ENCODE data around the gene TOB2. TPM values are rescaled to one million over a fixed set of nuclear protein-coding genes. Genes with fewer than 3 reads are reported as not detected.

The TOB2 gene
- total and polyA plus RNA-seq, 4 donors = 9.8 to 17.1 (median 12.3) TPM

GRCh38 chr22:41447435-41448188, 1.0 kb upstream of the TOB2 start:
- H3K27ac ChIP-seq (ENCODE audit: low read depth in 1 of 2, low read length in 2 of 2) = peak overlapping the region; percentile 90 to 100
- TF ChIP-seq CTCF (IDR thresholded peaks at IDR 0.05; ENCODE audit: low read depth, low read length, missing input control) (no peak), REST (IDR thresholded peaks at IDR 0.05) (no peak), ZBTB33 (IDR thresholded peaks at IDR 0.05) (no peak), ATF3 (IDR thresholded peaks at IDR 0.05) (no peak), FOXA1 (IDR thresholded peaks at IDR 0.05) (no peak), TAF1 (conservative IDR thresholded peaks at IDR 0.05) (no peak), RAD21 (IDR thresholded peaks at IDR 0.05) (no peak), HNF4A (conservative IDR thresholded peaks at IDR 0.05) (no peak), GABPA (IDR thresholded peaks at IDR 0.05 in 1 of 2, conservative IDR thresholded peaks at IDR 0.05 in 1 of 2) (no peak), RXRA (IDR thresholded peaks at IDR 0.05) (no peak), JUND (IDR thresholded peaks at IDR 0.05) (no peak), YY1 (IDR thresholded peaks at IDR 0.05) (no peak), SP1 (IDR thresholded peaks at IDR 0.05) (no peak), FOXA2 (IDR thresholded peaks at IDR 0.05) (no peak)
- TF ChIP-seq, protein P1, sequence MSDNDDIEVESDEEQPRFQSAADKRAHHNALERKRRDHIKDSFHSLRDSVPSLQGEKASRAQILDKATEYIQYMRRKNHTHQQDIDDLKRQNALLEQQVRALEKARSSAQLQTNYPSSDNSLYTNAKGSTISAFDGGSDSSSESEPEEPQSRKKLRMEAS (IDR thresholded peaks at IDR 0.05) = no peak
- peak overlapping the region; percentile 55 to 69 (median 60) for H3K4me3 ChIP-seq (ENCODE audit: low read depth in 1 of 3, low read length in 3 of 3)
- no peaks in the 10 kb centered on the region for H3K36me3 ChIP-seq (ENCODE audit: control insufficient read depth in 4 of 4, insufficient read depth in 3 of 4, low read depth in 1 of 4, low read length in 3 of 4)
- DNase-seq (ENCODE audit: low spot score) = peak; percentile 77
- peaks cover 6 to 25% (median 19%) of the 10 kb centered on the region in 4 donors for H3K4me1 ChIP-seq (ENCODE audit: control insufficient read depth in 4 of 4, insufficient read depth in 4 of 4, low read length in 3 of 4)
- under 1% methylated on average over 63 of the region's 63 CpGs for WGBS
- no peaks in the 10 kb centered on the region for H3K27me3 ChIP-seq (ENCODE audit: control insufficient read depth in 4 of 4, insufficient read depth in 4 of 4, low read length in 3 of 4)
- no peaks in the 10 kb centered on the region for H3K9me3 ChIP-seq (ENCODE audit: control insufficient read depth in 4 of 4, low read length in 3 of 4)
- H3K9ac ChIP-seq (ENCODE audit: low read depth in 1 of 2, low read length in 2 of 2) = peak overlapping the region; percentile 91 to 94

Measured in liver (tissue), 9 donors.